ENCODE data around the gene ARHGAP45.
A peak's percentile ranks its signal among the peaks of the same experiment; 100 is the strongest.
"Not testable (repeated sequence)": the region's sequence is repeated elsewhere in the genome, so short reads cannot be mapped to it uniquely, and the experiment has no call there.

ARHGAP45 gene

GRCh38 chr19:1106841-1107660, 40.1 kb downstream of the ARHGAP45 start:
- no peak for DNase-seq

- DNase-seq, result no peak
Measured at GRCh38 chr19:1107661-1108261, 40.8 kb downstream of the ARHGAP45 start.

- no peak for DNase-seq
Measured at GRCh38 chr19:1108291-1109031, 41.5 kb downstream of the ARHGAP45 start.

DNA sequence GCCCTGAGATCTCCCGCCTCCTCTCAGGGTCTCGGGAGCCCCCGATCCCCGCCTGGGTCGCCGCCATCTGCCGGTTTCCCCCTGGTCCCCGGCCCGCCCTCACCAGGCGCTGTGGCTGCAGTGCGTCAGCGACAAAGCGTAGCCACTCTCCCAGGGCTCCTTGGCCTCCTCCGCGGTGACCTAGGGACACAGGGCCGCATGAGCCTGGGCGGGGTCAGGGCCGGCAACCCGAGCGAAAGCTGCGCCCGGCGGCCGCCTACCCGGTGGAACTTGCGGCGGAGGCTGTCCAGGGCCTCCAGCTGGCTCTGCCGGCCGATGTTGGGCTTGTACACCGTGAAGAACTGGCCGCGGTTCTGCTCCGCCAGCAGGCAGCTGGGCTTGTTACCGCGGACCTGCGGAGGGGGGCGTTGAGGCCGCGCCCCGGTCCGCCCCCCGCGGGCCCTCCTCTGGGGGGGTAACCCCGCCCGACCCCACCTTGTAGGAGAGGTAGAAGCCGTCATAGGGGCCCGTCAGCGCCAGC, 42.1 kb downstream of the ARHGAP45 start:
- no peak for DNase-seq

- no peak for DNase-seq
Measured at GRCh38 chr19:1109697-1110671, 43.0 kb downstream of the ARHGAP45 start.

DNA sequence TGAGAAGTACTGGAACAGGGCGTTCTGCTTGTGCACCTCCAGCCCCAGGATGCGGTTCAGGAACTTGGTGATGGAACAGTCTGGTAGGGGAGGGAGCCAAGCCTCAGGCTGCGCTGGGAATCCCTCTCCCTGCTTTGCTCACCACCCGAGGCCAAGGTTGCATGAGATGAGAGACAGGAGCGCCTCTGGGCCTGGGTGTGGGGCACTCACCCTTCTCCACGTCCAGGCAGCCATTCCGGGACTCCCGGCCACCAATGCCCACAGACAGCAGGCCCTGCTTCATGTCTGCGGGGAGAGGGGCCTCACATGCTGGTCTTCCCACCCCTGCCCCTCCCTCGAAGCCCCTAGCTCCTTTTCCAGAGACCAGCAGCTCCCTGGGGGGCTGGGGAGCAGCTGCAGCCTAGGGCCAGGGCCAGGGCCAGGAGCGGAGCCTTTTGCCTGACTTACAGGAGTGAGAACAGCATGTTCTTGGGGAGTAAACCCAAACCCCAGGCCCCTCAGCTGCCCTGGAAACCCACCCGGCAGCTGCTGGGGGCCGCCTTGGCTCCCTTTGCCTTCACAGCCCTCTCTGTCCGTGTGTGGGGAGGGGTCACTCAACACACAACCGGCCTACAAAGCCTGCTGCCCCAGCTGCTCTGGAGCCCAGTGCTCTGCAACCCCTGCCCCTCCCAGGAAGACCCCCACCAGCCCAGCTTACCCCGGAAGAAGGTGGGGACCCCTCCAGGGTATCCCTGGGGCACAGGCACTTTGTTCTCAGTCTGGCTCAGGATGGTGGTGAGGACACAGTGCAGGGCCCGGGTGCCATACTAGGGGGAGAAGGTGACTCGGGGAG, 44.1 kb downstream of the ARHGAP45 start:
- no peak for DNase-seq

- DNase-seq, result no peak
Measured at GRCh38 chr19:1111641-1112267, 44.8 kb downstream of the ARHGAP45 start.

- DNase-seq, result no peak
Measured at GRCh38 chr19:1112268-1113029, 45.5 kb downstream of the ARHGAP45 start.

DNA sequence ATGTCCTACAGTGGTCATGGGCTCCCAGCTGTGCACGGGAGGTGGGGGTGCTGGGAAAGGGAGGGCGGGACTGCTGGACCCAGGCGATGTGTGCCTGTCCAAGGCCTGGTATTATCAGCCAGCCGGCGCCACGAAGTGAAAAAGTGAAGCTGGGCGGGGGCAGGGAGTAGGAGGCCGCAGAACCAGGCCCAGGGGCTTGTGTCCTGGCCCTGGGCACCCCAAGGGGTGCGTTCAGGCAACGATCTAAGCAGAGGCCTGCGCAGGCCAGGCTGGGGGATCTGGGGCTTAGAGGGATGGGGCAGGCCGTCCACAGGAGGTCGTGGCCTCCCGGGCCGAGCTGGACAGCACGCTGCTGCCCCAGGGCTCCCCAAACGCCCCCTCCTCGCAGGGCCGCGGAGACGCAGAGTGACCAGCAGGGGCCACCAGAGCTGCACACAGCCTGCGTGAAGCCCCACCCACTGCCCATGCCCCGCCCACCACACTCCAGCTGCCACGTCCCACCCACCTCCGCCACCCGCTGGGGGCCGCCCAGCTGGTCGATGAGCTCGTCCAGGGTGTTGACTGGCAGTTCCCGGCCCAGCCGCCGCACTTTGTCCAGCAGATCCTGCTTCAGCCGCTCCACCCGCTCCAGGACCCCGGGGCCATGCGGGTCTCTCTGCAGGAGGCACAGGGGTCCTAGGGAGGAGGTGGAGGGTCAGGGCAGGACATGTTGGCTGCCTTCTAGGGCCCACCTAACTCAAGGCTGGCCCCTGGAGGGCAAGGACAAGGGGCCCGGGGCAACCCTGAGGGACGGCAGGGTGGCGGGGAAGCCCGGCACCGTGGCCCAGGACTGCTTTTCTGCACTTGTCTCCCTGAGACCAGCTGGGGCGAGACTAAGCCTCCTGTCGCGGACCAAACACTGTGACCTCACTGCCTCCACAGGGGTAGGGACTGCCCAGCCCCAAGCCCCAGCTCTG, 46.3 kb downstream of the ARHGAP45 start:
- DNase-seq, result peak; percentile 68

DNA sequence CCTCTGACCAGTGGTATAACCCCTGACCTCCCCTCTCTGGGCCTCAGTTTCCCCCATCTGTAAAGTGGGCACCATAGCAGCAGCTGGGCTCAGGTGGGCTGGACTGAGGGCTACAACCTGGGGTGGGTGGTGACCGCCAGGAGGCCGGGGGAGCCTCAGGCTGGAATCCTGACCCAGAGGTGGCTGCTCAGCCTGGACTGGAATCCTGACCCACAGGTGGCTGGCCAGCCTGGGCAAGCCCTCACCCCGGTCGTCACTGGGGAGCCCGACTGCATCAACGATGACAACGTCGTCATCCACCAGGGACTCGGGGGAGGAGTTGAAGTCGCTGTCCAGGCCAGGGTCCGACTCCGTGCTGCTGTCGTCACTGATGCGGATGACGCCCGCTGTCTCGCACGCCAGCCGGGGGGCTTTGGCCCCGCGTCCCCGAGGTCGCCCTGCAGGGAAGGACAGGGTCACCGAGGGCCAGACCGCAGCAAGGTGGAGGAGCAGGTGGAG, 47.1 kb downstream of the ARHGAP45 start:
- no peak for DNase-seq

GRCh38 chr19:1114728-1115127, 47.8 kb downstream of the ARHGAP45 start:
- not testable (repeated sequence) for DNase-seq

DNA sequence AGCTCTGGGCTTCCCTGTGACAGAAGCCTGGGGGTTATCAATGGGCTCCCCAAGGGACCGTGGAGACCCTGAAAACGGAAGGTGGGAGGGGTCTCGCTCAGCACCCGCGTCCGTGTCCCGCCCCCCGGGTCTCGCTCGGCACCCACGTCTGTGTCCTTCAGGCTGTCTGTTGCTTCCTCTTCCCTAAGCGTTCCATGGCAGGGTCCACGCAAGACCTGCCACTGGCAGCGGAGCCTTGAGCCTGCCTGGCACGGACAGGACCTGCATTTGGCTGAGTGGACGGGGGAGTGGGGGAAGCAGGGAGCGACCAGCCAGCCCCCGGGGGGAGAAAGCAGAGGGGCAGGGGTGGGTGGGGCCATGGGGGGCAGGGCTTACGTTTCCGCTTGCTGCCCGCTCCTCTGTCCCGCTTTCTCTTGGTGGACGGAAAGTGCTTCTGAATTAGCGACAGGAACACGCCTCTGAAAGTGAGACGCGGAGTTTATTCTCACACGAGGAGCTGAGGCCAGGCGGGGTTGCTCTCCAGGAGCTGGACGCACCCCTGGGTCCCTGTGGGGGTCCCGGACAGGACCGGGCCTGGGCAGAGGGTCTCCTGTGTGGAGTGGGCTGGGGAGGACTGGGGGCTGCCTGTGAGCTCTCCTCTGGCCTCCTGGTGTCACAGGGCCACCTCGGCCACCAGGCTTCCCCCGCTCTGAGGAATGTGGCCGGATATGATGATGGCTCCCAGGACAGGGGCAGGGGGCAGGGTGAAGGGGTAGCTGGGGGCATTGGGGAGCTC, 48.9 kb downstream of the ARHGAP45 start:
- no peak for DNase-seq

GRCh38 chr19:1116726-1117581, 50.0 kb downstream of the ARHGAP45 start:
- no peak for DNase-seq

DNA sequence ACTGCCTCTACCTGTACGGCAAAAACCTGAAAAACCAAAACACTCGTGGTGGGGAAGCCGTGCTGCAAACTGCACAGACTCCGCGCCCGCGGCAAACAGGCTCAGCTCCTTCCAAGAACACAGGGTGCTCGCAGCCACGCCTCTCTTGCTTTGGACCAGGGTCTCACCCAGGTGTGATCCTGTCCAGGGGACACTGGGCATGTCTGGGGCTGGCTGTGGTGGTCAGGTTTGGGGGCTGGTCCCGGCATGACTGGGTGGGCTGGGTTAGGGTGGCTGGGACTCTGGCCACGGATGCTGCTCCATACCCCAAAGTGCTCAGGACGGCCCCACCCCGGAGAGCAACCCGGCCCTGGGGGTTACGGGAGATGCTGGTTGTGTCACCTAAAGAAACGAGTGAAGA, 50.7 kb downstream of the ARHGAP45 start:
- DNase-seq, result no peak

GRCh38 chr19:1118999-1119398, 52.0 kb downstream of the ARHGAP45 start:
- no peak for DNase-seq

GRCh38 chr19:1119475-1120217, 52.7 kb downstream of the ARHGAP45 start:
- DNase-seq, result no peak
